GM12878 (cell line): ENCODE results near the gene PDZK1IP1.

ENCODE experiments used
- FOXM1 ChIP-seq: IDR thresholded peaks from 2 replicates; pipeline ENCODE4 v1.6.1; 2012; ENCODE audit warnings: low read depth, mild to moderate bottlenecking, inconsistent platforms, low read length, moderate library complexity
- LARP7 ChIP-seq: fragments of 450-650 bp; IDR thresholded peaks from 2 replicates; pipeline ENCODE4 v1.6.1; 2017; ENCODE audit warnings: mild to moderate bottlenecking
- SKIL ChIP-seq: fragments of 450-650 bp; IDR thresholded peaks from 2 replicates; pipeline ENCODE4 v1.6.1; 2017; ENCODE audit warnings: mild to moderate bottlenecking, low read depth, inconsistent platforms; ENCODE audit not compliant: poor library complexity, severe bottlenecking

- TF ChIP-seq LARP7 (no peak), SKIL (no peak), FOXM1 (no peak)
Observed at GRCh38 chr1:47205918-47206317, 16.1 kb upstream of the PDZK1IP1 start.
